GM18499 (cell line): ENCODE data around the gene RIC1.
"Not testable (repeated sequence)": the region's sequence is repeated elsewhere in the genome, so short reads cannot be mapped to it uniquely, and the experiment has no call there.

Experiments
- ATAC-seq: cut with Tn5 transposase; IDR thresholded peaks from one replicate; pipeline ENCODE4 v1.9.1; 2021; ENCODE audit warnings: moderate number of reproducible peaks; ENCODE audit not compliant: insufficient read depth, unreplicated experiment

Gene RIC1

GRCh38 chr9:5667391-5667790, 38.5 kb downstream of the RIC1 start:
- ATAC-seq = no peak

- no peak for ATAC-seq
Measured at GRCh38 chr9:5670079-5670478, 41.2 kb downstream of the RIC1 start.

- no peak for ATAC-seq
Measured at GRCh38 chr9:5671711-5672353, 42.9 kb downstream of the RIC1 start.

- not testable (repeated sequence) for ATAC-seq
Measured at GRCh38 chr9:5675046-5675445, 46.1 kb downstream of the RIC1 start.

- ATAC-seq = not testable (repeated sequence)
Measured at GRCh38 chr9:5683591-5683990, 54.7 kb downstream of the RIC1 start.

- ATAC-seq = no peak
Measured at GRCh38 chr9:5684101-5684500, 55.2 kb downstream of the RIC1 start.

GRCh38 chr9:5688109-5688508, 59.2 kb downstream of the RIC1 start:
- ATAC-seq = no peak

GRCh38 chr9:5690278-5690677, 61.4 kb downstream of the RIC1 start:
- no peak for ATAC-seq

GRCh38 chr9:5695860-5696259, 67.0 kb downstream of the RIC1 start:
- no peak for ATAC-seq

- no peak for ATAC-seq
Measured at GRCh38 chr9:5696884-5697283, 68.0 kb downstream of the RIC1 start.

- no peak for ATAC-seq
Measured at GRCh38 chr9:5698004-5698403, 69.1 kb downstream of the RIC1 start.

GRCh38 chr9:5698810-5699556, 70.1 kb downstream of the RIC1 start:
- no peak for ATAC-seq

- ATAC-seq = no peak
Measured at GRCh38 chr9:5708414-5708813, 79.5 kb downstream of the RIC1 start.

- ATAC-seq = no peak
Measured at GRCh38 chr9:5712651-5713390, 83.9 kb downstream of the RIC1 start.

- no peak for ATAC-seq
Measured at GRCh38 chr9:5714501-5715401, 85.8 kb downstream of the RIC1 start.

- ATAC-seq = no peak
Measured at GRCh38 chr9:5715548-5716127, 86.7 kb downstream of the RIC1 start.

GRCh38 chr9:5717434-5717833, 88.5 kb downstream of the RIC1 start:
- not testable (repeated sequence) for ATAC-seq

GRCh38 chr9:5718296-5719032, 89.6 kb downstream of the RIC1 start:
- no peak for ATAC-seq
